HG03045 (cell line): ENCODE results near the gene GPATCH8.

Experiments used
- ATAC-seq: cut with Tn5 transposase; IDR thresholded peaks from one replicate; pipeline ENCODE4 v1.9.1; 2021; ENCODE audit warnings: mild to moderate bottlenecking, moderate library complexity; ENCODE audit not compliant: unreplicated experiment

Gene GPATCH8

GRCh38 chr17:44464037-44464436 lies 39.2 kb downstream of the GPATCH8 start:
- no peak for ATAC-seq

GRCh38 chr17:44451832-44452231 lies 51.4 kb downstream of the GPATCH8 start:
- ATAC-seq, result no peak

- ATAC-seq, result no peak
These were observed 52.1 kb downstream of the GPATCH8 start for GRCh38 chr17:44451016-44451627.

GRCh38 chr17:44448412-44448811 lies 54.8 kb downstream of the GPATCH8 start:
- no peak for ATAC-seq

- ATAC-seq, result no peak
These were observed 58.5 kb downstream of the GPATCH8 start for GRCh38 chr17:44444735-44445105.

GRCh38 chr17:44442806-44443205 lies 60.4 kb downstream of the GPATCH8 start:
- no peak for ATAC-seq

GRCh38 chr17:44439168-44439567 lies 64.0 kb downstream of the GPATCH8 start:
- ATAC-seq, result no peak

GRCh38 chr17:44438636-44439035 lies 64.6 kb downstream of the GPATCH8 start:
- no peak for ATAC-seq

- ATAC-seq, result no peak
These were observed 66.9 kb downstream of the GPATCH8 start for GRCh38 chr17:44436336-44436735.

- ATAC-seq, result no peak
These were observed 70.7 kb downstream of the GPATCH8 start for GRCh38 chr17:44432254-44433157.

- ATAC-seq, result no peak
These were observed 78.3 kb downstream of the GPATCH8 start for GRCh38 chr17:44424828-44425461.

GRCh38 chr17:44417553-44417952 lies 85.7 kb downstream of the GPATCH8 start:
- no peak for ATAC-seq

GRCh38 chr17:44416558-44417289 lies 86.5 kb downstream of the GPATCH8 start:
- ATAC-seq, result no peak

- no peak for ATAC-seq
These were observed 88.6 kb downstream of the GPATCH8 start for GRCh38 chr17:44414394-44415155.

- ATAC-seq, result no peak
These were observed 93.7 kb downstream of the GPATCH8 start for GRCh38 chr17:44409309-44410028.

GRCh38 chr17:44408786-44409185 lies 94.4 kb downstream of the GPATCH8 start:
- no peak for ATAC-seq

- no peak for ATAC-seq
These were observed 100.5 kb downstream of the GPATCH8 start for GRCh38 chr17:44402564-44403172.

GRCh38 chr17:44400226-44400847 lies 102.9 kb downstream of the GPATCH8 start:
- no peak for ATAC-seq
